ENCODE results near the gene EDRF1. TPM values are rescaled to one million over a fixed set of nuclear protein-coding genes. Genes with fewer than 3 reads are reported as not detected.

The EDRF1 gene
- total and polyA plus RNA-seq, 2 donors: 13.3 to 58.6 TPM

DNA sequence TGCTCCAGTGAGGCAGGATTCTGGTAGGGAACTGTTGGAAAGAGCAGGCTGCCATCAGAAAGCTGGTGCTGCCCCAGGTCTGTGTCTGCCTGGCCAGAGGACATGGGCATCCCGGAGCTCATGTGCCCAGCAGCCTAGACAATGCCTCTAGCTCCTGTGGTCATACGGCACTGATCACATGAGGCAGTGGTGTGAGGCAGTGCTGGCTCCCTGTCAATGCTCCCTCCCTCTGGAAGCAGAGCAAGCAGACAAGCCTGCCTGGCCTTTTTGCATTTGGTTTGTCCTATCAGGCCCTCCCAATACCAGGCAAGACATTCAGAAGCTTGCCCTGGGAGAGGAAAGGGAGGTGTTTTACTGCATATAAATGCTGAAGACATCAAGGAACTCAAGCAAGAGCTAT is 75.6 kb downstream of the EDRF1 start:
- WGBS: 81% methylated on average over 2 of the region's 2 CpGs
- no peak overlapping the region for H3K4me3 ChIP-seq (ENCODE audit: low read depth, low read length)
- peaks cover 2% of the 10 kb centered on the region for H3K36me3 ChIP-seq (ENCODE audit: insufficient read depth)
- no peak for DNase-seq (ENCODE audit: extremely low spot score)
- no peaks in the 10 kb centered on the region for H3K4me1 ChIP-seq (ENCODE audit: insufficient read depth)
- no peak overlapping the region for H3K27ac ChIP-seq (ENCODE audit: low read depth)

DNA sequence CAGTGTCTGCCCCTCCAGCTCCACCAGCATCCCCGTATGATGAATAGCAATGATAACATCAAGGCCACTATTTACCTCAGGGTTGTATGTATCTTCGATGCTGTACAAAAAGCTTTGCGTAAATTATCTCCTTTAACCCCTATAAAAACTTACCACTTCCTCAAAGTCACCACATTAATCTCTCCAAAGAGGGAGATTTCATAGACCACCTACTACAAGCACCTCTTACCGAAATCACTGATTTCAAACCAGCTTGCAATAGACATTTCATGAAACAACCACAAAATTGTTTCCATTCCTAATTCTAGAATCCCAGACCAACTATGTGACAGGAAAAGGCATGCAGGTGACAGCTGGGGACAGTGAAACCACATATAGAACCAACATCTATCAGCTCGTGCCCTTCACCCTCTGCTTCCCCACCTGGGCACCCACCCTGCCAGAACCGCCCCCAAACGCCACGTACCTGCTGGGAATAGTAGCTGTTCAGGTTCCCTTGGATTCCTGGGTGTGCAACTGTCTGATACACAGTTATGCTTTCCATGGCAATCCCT is 76.2 kb downstream of the EDRF1 start:
- H3K4me1 ChIP-seq (ENCODE audit: insufficient read depth): no peaks in the 10 kb centered on the region
- no peak overlapping the region for H3K27ac ChIP-seq (ENCODE audit: low read depth)
- peaks cover 2% of the 10 kb centered on the region for H3K36me3 ChIP-seq (ENCODE audit: insufficient read depth)
- no peak for DNase-seq (ENCODE audit: extremely low spot score)
- 65% methylated on average over 8 of the region's 8 CpGs for WGBS
- H3K4me3 ChIP-seq (ENCODE audit: low read depth, low read length): no peak overlapping the region

DNA sequence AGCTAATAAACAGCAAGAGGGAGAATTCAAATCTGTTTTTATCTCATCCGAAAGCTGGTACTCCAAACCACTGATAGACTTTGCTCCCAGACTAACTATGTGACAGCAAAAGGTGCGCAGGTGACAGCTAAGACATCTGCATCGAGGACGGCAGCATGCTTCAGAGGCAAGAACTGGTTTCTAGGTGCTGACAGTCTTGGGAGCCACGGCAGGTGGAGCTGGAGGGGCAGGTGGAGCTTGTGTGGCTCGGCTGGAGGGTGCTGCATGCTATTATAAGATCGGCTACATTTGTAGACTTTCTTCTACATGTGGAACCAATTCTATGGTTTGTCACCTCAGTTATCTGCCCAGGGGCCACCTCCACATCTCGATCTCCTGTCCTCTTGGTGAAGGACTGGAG is 77.9 kb downstream of the EDRF1 start:
- H3K36me3 ChIP-seq (ENCODE audit: insufficient read depth): no peaks in the 10 kb centered on the region
- 94% methylated on average over 8 of the region's 8 CpGs for WGBS
- no peaks in the 10 kb centered on the region for H3K4me1 ChIP-seq (ENCODE audit: insufficient read depth)
- no peak overlapping the region for H3K27ac ChIP-seq (ENCODE audit: low read depth)
- no peak for DNase-seq (ENCODE audit: extremely low spot score)
- H3K4me3 ChIP-seq (ENCODE audit: low read depth, low read length): no peak overlapping the region

DNA sequence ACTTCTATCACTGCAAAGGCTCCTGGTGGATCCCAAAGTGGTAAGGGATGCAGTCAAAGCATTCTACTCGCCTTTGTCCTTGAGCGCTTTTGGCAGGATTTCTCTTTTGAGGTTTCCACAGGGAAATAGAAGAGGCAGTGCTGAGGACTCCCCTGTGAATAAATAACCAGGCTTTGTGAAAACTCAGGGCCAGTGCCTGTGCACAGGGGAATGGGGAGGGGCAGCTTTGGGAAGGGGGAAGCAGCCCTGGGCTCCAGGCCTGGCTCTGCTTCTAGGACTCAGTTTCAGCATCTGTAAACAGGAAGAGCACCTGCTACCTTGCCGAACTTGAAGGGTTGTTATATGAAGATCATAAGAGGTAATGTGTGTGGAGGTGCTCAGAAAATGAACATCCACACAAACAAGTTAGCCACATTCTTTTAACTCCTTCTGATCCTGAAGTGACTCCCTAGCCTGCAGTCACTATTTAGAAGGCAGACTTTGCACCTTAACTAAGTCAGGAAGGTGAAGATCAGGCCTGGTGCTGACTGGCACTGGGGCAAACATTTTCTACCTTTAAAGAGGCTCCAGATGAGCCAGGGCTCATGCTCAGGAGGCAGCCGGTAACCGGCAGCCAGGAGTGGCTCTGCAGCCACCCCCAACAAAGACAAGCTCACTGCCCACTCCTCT is 78.6 kb downstream of the EDRF1 start:
- H3K36me3 ChIP-seq (ENCODE audit: insufficient read depth): no peaks in the 10 kb centered on the region
- 56% methylated on average over 5 of the region's 5 CpGs for WGBS
- no peak for DNase-seq (ENCODE audit: extremely low spot score)
- H3K4me1 ChIP-seq (ENCODE audit: insufficient read depth): no peaks in the 10 kb centered on the region
- H3K27ac ChIP-seq (ENCODE audit: low read depth): no peak overlapping the region
- H3K4me3 ChIP-seq (ENCODE audit: low read depth, low read length): no peak overlapping the region

DNA sequence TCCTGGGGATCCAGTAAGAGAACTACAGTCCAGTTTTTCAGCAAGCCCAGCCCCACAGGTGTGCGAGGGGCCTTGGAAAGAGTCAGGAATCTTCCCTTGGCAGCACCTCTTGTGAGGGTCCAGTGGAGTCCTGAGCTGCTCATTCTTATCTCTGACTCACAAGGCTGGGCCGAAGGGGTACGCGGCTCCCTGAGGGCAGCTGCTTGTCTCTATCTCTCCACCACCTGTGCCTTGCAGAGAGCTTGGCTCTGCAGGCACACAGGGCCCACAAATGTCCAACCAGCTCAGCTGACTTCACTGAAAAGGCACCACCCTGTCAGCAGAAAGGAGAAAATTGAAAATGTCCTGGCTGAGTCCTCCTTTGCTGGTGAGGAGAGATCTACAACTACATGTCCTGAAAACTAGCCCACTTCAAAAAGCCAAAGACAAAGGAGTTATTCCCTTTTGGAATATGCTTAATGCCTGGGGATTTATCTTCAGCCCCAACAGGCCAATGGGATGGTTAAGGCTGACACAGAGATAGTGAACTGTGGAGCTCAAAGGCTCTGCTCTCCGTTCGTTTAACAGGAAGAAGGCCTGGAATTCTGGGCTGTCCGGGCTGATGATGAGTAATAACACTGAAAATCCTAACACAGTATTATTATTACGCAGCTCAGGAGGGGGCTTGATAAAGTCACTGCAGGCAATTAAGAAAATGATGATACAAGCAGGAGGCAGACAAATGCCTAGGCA is 80.1 kb downstream of the EDRF1 start:
- WGBS: 89% methylated on average over 8 of the region's 8 CpGs
- Histone ChIP-seq H3K36me3 (ENCODE audit: insufficient read depth) (no peaks in the 10 kb centered on the region), H3K4me3 (ENCODE audit: low read depth, low read length) (no peak overlapping the region), H3K4me1 (ENCODE audit: insufficient read depth) (no peaks in the 10 kb centered on the region), H3K27ac (ENCODE audit: low read depth) (no peak overlapping the region)
- no peak for DNase-seq (ENCODE audit: extremely low spot score)

DNA sequence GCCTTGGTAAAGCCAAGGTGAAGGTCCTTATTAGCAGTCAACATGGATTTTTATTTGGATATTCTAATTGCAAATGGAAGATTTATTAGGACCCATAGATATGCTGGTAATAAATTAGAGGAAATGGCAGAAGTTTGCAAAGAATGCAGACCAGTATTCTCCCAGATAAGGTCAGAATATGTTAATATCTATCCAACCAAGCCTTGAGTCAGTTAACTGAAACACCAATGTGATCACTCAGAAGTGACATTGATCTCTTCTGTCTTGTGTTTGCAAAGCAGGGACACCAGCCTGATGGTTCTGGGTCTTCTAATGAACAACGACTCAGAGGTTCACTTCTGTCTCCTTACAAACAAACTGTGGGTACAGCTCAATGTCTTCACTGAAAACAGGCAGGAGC is 82.1 kb downstream of the EDRF1 start:
- Histone ChIP-seq H3K4me3 (ENCODE audit: low read depth, low read length) (no peak overlapping the region), H3K4me1 (ENCODE audit: insufficient read depth) (no peaks in the 10 kb centered on the region), H3K27ac (ENCODE audit: low read depth) (no peak overlapping the region), H3K36me3 (ENCODE audit: insufficient read depth) (no peaks in the 10 kb centered on the region)
- DNase-seq (ENCODE audit: extremely low spot score): no peak
- 89% methylated on average over 1 of the region's 1 CpG for WGBS

DNA sequence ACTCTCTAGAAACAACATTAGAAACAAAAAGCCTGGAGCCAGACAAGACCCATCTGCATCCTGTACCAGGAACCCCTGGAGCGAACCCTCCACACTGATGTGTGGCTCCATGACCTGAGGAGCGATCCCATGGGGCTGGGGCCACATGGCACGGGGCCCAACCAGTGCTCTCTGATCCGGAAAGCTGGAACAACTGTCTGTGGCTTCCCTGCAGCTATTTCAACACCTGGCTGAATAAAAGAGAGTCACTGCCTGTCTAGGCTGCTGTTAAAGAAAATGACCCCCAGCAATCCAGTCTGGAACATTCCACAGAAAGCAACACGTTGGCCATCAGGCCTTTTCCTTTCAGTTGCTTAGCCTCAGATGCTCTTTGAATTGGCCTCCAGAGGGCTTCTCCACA is 82.6 kb downstream of the EDRF1 start:
- no peak overlapping the region for H3K4me3 ChIP-seq (ENCODE audit: low read depth, low read length)
- no peaks in the 10 kb centered on the region for H3K36me3 ChIP-seq (ENCODE audit: insufficient read depth)
- no peak overlapping the region for H3K27ac ChIP-seq (ENCODE audit: low read depth)
- no peak for DNase-seq (ENCODE audit: extremely low spot score)
- H3K4me1 ChIP-seq (ENCODE audit: insufficient read depth): no peaks in the 10 kb centered on the region
- 82% methylated on average over 5 of the region's 5 CpGs for WGBS

DNA sequence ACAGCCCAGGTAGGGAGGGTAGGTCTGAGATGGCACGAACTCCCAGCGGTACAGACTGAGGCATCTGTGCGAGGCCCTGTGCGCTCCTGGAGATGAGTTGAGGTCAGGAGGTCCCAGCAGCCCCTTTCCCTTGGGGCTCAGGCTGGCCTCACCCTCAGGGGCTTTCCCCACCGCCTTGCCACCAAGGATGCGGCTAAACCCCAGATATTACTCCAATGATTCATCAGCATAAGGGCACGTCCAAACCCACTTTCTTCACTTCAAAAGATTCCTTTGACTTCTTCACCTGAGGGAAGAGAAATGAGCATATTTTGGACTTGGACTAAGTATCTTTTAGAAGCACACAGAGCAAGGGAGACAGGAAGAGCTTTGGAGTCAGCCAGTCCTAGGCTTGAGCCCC is 83.2 kb downstream of the EDRF1 start:
- Histone ChIP-seq H3K36me3 (ENCODE audit: insufficient read depth) (no peaks in the 10 kb centered on the region), H3K4me3 (ENCODE audit: low read depth, low read length) (no peak overlapping the region), H3K4me1 (ENCODE audit: insufficient read depth) (no peaks in the 10 kb centered on the region), H3K27ac (ENCODE audit: low read depth) (no peak overlapping the region)
- no peak for DNase-seq (ENCODE audit: extremely low spot score)
- WGBS: 95% methylated on average over 7 of the region's 7 CpGs

DNA sequence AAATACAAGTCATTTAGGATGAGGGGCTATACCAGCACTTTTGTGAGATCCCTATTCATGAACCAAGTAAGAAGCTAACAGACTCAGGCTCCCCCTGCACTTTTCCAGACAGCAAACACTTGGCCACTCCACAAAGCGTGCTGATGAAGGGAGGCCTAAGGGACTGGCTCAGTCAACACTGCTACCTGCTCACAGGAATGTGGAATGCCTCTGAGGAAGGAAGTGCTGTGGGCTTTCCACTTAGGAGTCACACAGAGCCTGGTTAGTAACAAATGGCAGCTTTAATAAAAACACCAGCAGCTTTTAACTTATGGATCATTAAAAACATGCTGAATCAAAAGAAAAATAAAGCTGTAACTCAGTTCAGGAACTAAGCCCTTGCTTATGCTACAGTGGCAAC is 88.5 kb downstream of the EDRF1 start:
- Histone ChIP-seq H3K4me3 (ENCODE audit: low read depth, low read length) (no peak overlapping the region), H3K27ac (ENCODE audit: low read depth) (no peak overlapping the region), H3K36me3 (ENCODE audit: insufficient read depth) (no peaks in the 10 kb centered on the region), H3K4me1 (ENCODE audit: insufficient read depth) (no peaks in the 10 kb centered on the region)
- no peak for DNase-seq (ENCODE audit: extremely low spot score)
- WGBS: 78% methylated on average over 1 of the region's 1 CpG

DNA sequence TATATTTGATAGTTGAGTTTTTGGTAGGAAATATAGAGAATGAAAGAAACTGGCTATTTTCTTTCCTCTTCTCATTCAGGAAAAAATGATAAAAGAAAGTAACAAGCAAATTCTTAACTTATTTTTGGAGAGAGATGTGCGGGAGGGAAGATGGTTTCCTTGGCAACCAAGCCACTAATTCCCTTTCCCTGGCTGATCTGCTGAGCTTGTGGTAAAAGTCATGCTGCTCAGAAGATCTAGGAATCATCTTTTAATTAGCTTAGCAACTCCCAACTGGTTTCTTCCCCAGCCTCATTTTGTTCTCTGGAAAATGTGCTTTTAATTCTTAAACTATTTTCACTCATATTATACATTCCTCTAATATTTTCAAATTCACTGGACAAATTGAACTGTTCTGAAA is 91.7 kb downstream of the EDRF1 start:
- DNase-seq (ENCODE audit: extremely low spot score): no peak

DNA sequence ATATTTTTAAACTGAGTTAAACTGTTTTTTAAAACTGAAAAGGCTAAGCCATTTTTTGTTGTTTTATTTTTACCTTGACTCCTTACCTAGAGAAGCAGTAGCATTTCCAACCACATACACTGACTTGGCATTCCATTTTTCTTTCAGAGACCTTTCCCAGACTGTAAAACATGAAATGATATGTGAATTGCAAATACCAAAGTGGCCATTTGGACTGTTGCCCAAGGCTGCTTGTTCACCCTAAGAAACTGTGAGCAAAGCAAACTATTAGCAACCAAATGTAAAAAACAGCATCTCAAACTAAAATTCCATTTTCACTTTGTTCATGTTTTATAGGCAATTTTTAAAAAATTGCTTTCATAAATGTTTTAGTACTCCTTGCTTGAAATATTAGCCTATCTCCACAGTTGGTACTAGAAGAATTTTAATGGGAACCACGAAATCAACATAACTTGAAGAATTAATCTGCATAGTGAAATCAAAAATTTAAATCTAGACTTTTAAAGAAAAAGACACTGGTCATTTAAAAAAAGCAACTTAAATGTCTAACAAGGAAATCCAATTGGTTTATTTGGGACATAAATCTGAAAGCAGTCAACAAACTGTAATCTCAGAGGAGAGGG is 92.7 kb downstream of the EDRF1 start:
- Histone ChIP-seq H3K4me3 (ENCODE audit: low read depth, low read length) (no peak overlapping the region), H3K4me1 (ENCODE audit: insufficient read depth) (no peaks in the 10 kb centered on the region), H3K36me3 (ENCODE audit: insufficient read depth) (no peaks in the 10 kb centered on the region), H3K27ac (ENCODE audit: low read depth) (no peak overlapping the region)
- DNase-seq (ENCODE audit: extremely low spot score): no peak
- WGBS: 91% methylated on average over 1 of the region's 1 CpG

More for the DNA sequence above, 91.7 kb downstream of the EDRF1 start:
- 79% methylated on average over 1 of the region's 1 CpG for WGBS
- H3K4me1 ChIP-seq (ENCODE audit: insufficient read depth): no peaks in the 10 kb centered on the region
- no peak overlapping the region for H3K4me3 ChIP-seq (ENCODE audit: low read depth, low read length)
- no peak overlapping the region for H3K27ac ChIP-seq (ENCODE audit: low read depth)
- H3K36me3 ChIP-seq (ENCODE audit: insufficient read depth): no peaks in the 10 kb centered on the region

Measured in urinary bladder (tissue), 4 donors.